ENCODE data around the gene TNS2. TPM values are rescaled to one million over a fixed set of nuclear protein-coding genes. Genes with fewer than 3 reads are reported as not detected.

The TNS2 gene
- polyA plus RNA-seq, 1 of the 3 experiments (the other 2 are of a cell fraction): 50.0 TPM

DNA sequence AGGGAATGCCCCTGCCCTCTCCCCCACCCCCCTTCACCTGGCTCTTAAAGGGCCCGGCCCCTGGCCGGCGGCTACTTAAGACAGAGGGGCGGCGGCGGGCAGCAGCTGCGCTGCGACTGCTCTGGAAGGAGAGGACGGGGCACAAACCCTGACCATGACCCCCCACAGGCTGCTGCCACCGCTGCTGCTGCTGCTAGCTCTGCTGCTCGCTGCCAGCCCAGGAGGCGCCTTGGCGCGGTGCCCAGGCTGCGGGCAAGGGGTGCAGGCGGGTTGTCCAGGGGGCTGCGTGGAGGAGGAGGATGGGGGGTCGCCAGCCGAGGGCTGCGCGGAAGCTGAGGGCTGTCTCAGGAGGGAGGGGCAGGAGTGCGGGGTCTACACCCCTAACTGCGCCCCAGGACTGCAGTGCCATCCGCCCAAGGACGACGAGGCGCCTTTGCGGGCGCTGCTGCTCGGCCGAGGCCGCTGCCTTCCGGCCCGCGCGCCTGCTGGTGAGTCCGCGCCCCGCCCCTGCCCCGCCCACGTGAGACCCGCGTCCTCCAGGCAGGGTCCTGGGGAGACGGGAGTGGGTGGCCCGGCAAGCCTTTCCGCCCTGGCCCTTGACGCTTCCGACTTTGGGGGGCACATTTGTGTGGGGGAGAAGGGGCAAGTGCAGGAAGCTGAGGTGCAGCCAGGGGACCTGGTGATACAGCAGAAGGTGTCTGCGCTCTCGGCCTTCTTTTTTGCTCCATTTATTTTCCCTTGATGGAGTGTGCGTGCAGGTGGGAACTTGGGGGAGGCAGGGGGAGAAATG lies 47.9 kb downstream of the TNS2 start, which contains the start of gene IGFBP6:
IGFBP6 (plus strand) TSS at position 104 of the 790 bp plus-strand sequence; CDS start at position 155, 51 bp downstream.
- Histone ChIP-seq H2AFZ (ENCODE audit: low read depth) (peak within 1 kb of the TSS; percentile 74), H4K20me1 (ENCODE audit: insufficient read depth) (no peaks in the 10 kb centered on the region), H3K27ac (ENCODE audit: low read depth in 2 of 2, low read length in 1 of 2) (peak within 1 kb of the TSS; percentile 90 to 98), H3K9ac (peak within 1 kb of the TSS; percentile 81), H3K9me2 (no peaks in the 10 kb centered on the region), H3K36me3 (replicated peaks in 1 of 2; ENCODE audit: control insufficient read depth in 1 of 2, insufficient read depth in 2 of 2, low read length in 1 of 2) (peaks cover 8% of the 10 kb centered on the region in 2 experiments), H3K27me3 (ENCODE audit: insufficient read depth) (no peaks in the 10 kb centered on the region), H3K9me3 (no peaks in the 10 kb centered on the region), H3F3A (replicated peaks; ENCODE audit: insufficient read depth) (peaks cover 30% of the 10 kb centered on the region), H3K4me3 (ENCODE audit: low read depth in 2 of 2, low read length in 1 of 2) (peak within 1 kb of the TSS; percentile 62 to 78), H3K79me2 (ENCODE audit: insufficient read depth) (peaks cover 10% of the 10 kb centered on the region; the same call in 1 of the 2 replicates), H3K4me1 (ENCODE audit: control insufficient read depth in 1 of 2, insufficient read depth in 2 of 2, low read depth in 1 of 2, low read length in 1 of 2) (peaks cover 10 to 21% of the 10 kb centered on the region in 2 experiments; a peak in 2 of 4 replicates), H3K4me2 (peak within 1 kb of the TSS; percentile 100)
- TF ChIP-seq POLR2AphosphoS5 (IDR thresholded peaks at IDR 0.05; ENCODE audit: low read depth, low read length) (peak; percentile 60; the same call in 1 of the 2 replicates), MXI1 (IDR thresholded peaks at IDR 0.05; ENCODE audit: low read depth, low read length) (peak; percentile 32; the same call in 1 of the 2 replicates), RFX5 (IDR thresholded peaks at IDR 0.05; ENCODE audit: low read length) (no peak), NFIC (IDR thresholded peaks at IDR 0.05; ENCODE audit: borderline replicate concordance) (peak; percentile 92), EP300 (IDR thresholded peaks at IDR 0.05; ENCODE audit: borderline replicate concordance in 1 of 2, low read depth in 1 of 2, low read length in 1 of 2) (peak in 1 of 2 experiments; percentile 6; a peak in 1 of 4 replicates), ELF1 (IDR thresholded peaks at IDR 0.05) (no peak)
- TF ChIP-seq, protein P1, sequence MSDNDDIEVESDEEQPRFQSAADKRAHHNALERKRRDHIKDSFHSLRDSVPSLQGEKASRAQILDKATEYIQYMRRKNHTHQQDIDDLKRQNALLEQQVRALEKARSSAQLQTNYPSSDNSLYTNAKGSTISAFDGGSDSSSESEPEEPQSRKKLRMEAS (IDR thresholded peaks at IDR 0.05; ENCODE audit: low read depth): 0 out of 2 replicates have a peak, but pooled peaks have one; percentile 48
- TF ChIP-seq, protein P2, sequence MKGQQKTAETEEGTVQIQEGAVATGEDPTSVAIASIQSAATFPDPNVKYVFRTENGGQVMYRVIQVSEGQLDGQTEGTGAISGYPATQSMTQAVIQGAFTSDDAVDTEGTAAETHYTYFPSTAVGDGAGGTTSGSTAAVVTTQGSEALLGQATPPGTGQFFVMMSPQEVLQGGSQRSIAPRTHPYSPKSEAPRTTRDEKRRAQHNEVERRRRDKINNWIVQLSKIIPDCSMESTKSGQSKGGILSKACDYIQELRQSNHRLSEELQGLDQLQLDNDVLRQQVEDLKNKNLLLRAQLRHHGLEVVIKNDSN (IDR thresholded peaks at IDR 0.05; ENCODE audit: borderline replicate concordance, low read depth): peak; percentile 31; the same call in 1 of the 2 replicates
- CTCF ChIA-PET: interaction anchor here (1.1 to 7.6 kb wide), 13 partner anchors 12 to 101 kb away, joined by 3 to 385 read pairs (median 13); partner anchors contain the start of genes SPRYD3 and TNS2
- 4% methylated on average over 23 of the region's 51 CpGs for WGBS (ENCODE audit: low lambda C conversion rate)
- DNase-seq: peak; percentile 91
- POLR2A ChIA-PET: interaction anchor here (0.7 to 1.2 kb wide), 7 partner anchors 11 to 92 kb away, joined by 3 to 10 read pairs (median 3); partner anchors contain the start of genes EIF4B and SPRYD3

DNA sequence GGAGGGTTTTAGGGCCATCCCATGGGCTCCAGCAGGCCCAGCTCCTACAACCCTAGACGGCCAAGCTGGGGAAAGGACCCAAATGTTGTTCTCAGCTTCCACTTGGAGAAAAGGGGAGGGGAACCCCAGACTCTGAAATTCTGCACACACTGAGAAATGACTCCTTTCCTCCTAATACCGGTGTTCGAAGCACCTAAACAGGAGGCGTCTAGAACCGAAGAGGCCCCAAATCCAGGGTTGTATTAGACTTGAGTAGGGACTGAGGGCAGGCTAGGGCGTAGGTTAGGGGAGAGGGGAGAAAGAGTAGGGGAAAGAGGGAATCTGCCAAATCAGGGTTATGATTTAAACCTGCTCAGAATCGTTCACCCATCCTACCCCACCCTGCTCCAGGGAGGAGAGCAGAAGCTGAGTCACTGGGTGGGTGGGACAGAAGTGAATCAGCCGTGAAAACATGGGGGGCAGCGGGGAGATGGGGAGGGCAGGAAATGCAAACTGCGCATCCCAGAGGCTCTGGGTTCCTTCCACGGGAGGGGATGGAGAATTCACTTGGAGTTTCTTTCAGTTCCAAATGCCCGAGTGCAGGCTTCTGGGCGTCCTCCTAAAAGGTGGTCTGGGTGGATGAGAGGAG lies 48.6 kb downstream of the TNS2 start:
- Histone ChIP-seq H3K27me3 (ENCODE audit: insufficient read depth) (no peaks in the 10 kb centered on the region), H3K79me2 (ENCODE audit: insufficient read depth) (peaks cover 10% of the 10 kb centered on the region; the same call in 1 of the 2 replicates), H3K9me3 (no peaks in the 10 kb centered on the region), H4K20me1 (ENCODE audit: insufficient read depth) (no peaks in the 10 kb centered on the region), H3K36me3 (replicated peaks in 1 of 2; ENCODE audit: control insufficient read depth in 1 of 2, insufficient read depth in 2 of 2, low read length in 1 of 2) (peaks cover 8% of the 10 kb centered on the region in 2 experiments), H3K9ac (peak overlapping the region; percentile 81), H3K4me2 (peak overlapping the region; percentile 100), H3F3A (replicated peaks; ENCODE audit: insufficient read depth) (peaks cover 30% of the 10 kb centered on the region), H3K9me2 (no peaks in the 10 kb centered on the region), H3K27ac (ENCODE audit: low read depth in 2 of 2, low read length in 1 of 2) (peak overlapping the region; percentile 90 to 98), H3K4me1 (ENCODE audit: control insufficient read depth in 1 of 2, insufficient read depth in 2 of 2, low read depth in 1 of 2, low read length in 1 of 2) (peaks cover 10 to 21% of the 10 kb centered on the region in 2 experiments; a peak in 2 of 4 replicates), H2AFZ (ENCODE audit: low read depth) (peak overlapping the region; percentile 2; the same call in 1 of the 2 replicates), H3K4me3 (ENCODE audit: low read depth in 2 of 2, low read length in 1 of 2) (peak overlapping the region; percentile 62 to 78)
- POLR2A ChIA-PET: interaction anchor here (0.9 to 1.5 kb wide), 4 partner anchors 32 to 93 kb away, joined by 3 to 8 read pairs (median 5); partner anchors contain the start of gene EIF4B
- 11% methylated on average over 13 of the region's 13 CpGs for WGBS (ENCODE audit: low lambda C conversion rate)
- DNase-seq: no peak
- CTCF ChIA-PET: interaction anchor here (0.7 to 7.6 kb wide), 30 partner anchors 10 to 216 kb away, joined by 3 to 385 read pairs (median 5); partner anchors contain the start of genes ESPL1, SPRYD3 and TNS2
- TF ChIP-seq TEAD4 (IDR thresholded peaks at IDR 0.05; ENCODE audit: borderline replicate concordance, insufficient read depth) (no peak), RAD21 (IDR thresholded peaks at IDR 0.05; ENCODE audit: low read length) (no peak), TAF1 (IDR thresholded peaks at IDR 0.05; ENCODE audit: borderline replicate concordance, low read depth, low read length) (no peak), RCOR1 (IDR thresholded peaks at IDR 0.05; ENCODE audit: low read length) (no peak), NRF1 (IDR thresholded peaks at IDR 0.05; ENCODE audit: low read depth, low read length) (no peak), MXI1 (IDR thresholded peaks at IDR 0.05; ENCODE audit: low read depth, low read length) (no peak), POLR2AphosphoS5 (IDR thresholded peaks at IDR 0.05; ENCODE audit: low read depth, low read length) (peak; percentile 66; the same call in 1 of the 2 replicates), JUND (IDR thresholded peaks at IDR 0.05) (peak; percentile 90), RFX5 (IDR thresholded peaks at IDR 0.05; ENCODE audit: low read length) (no peak), FOXM1 (IDR thresholded peaks at IDR 0.05; ENCODE audit: low read depth) (no peak), EP300 (IDR thresholded peaks at IDR 0.05; ENCODE audit: borderline replicate concordance in 1 of 2, low read depth in 1 of 2, low read length in 1 of 2) (peak in 1 of 2 experiments; percentile 47; a peak in 1 of 4 replicates), EZH2phosphoT487 (IDR thresholded peaks at IDR 0.05; ENCODE audit: borderline replicate concordance, low read depth) (no peak)
- TF ChIP-seq, protein P3, sequence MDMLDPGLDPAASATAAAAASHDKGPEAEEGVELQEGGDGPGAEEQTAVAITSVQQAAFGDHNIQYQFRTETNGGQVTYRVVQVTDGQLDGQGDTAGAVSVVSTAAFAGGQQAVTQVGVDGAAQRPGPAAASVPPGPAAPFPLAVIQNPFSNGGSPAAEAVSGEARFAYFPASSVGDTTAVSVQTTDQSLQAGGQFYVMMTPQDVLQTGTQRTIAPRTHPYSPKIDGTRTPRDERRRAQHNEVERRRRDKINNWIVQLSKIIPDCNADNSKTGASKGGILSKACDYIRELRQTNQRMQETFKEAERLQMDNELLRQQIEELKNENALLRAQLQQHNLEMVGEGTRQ (IDR thresholded peaks at IDR 0.05; ENCODE audit: borderline replicate concordance, low read depth, low read length): no peak
- TF ChIP-seq, protein P1 (IDR thresholded peaks at IDR 0.05; ENCODE audit: low read depth): no peak; the same call in 1 of the 2 replicates
- TF ChIP-seq, protein P4, sequence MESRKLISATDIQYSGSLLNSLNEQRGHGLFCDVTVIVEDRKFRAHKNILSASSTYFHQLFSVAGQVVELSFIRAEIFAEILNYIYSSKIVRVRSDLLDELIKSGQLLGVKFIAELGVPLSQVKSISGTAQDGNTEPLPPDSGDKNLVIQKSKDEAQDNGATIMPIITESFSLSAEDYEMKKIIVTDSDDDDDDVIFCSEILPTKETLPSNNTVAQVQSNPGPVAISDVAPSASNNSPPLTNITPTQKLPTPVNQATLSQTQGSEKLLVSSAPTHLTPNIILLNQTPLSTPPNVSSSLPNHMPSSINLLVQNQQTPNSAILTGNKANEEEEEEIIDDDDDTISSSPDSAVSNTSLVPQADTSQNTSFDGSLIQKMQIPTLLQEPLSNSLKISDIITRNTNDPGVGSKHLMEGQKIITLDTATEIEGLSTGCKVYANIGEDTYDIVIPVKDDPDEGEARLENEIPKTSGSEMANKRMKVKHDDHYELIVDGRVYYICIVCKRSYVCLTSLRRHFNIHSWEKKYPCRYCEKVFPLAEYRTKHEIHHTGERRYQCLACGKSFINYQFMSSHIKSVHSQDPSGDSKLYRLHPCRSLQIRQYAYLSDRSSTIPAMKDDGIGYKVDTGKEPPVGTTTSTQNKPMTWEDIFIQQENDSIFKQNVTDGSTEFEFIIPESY (IDR thresholded peaks at IDR 0.05; ENCODE audit: borderline replicate concordance, low read depth): no peak; the same call in 1 of the 2 replicates

Measured in SK-N-SH (cell line).